CD4-positive, alpha-beta T cell treated with Interleukin-10 for 1 hour (primary cell): ENCODE results near the gene HAS3.

Experiments used
- DNase-seq: peaks from one replicate; pipeline ENCODE4 v3.0.0-alpha.2; 2020

The HAS3 gene

GRCh38 chr16:69089091-69089910 lies 16.2 kb upstream of the HAS3 start:
- no peak for DNase-seq

- no peak for DNase-seq
Observed at GRCh38 chr16:69093974-69094373, 11.5 kb upstream of the HAS3 start.

- DNase-seq = no peak
Observed at GRCh38 chr16:69094501-69094900, 11.0 kb upstream of the HAS3 start.

- no peak for DNase-seq
Observed at GRCh38 chr16:69095193-69095592, 10.3 kb upstream of the HAS3 start.

GRCh38 chr16:69100071-69100691 lies 5.3 kb upstream of the HAS3 start:
- DNase-seq = no peak

GRCh38 chr16:69106491-69107315 lies 1.2 kb downstream of the HAS3 start:
- no peak for DNase-seq

GRCh38 chr16:69107316-69107962 lies 2.0 kb downstream of the HAS3 start:
- DNase-seq = no peak

GRCh38 chr16:69108064-69108904 lies 2.8 kb downstream of the HAS3 start:
- no peak for DNase-seq

GRCh38 chr16:69108905-69109252 lies 3.4 kb downstream of the HAS3 start:
- DNase-seq = no peak

- no peak for DNase-seq
Observed at GRCh38 chr16:69109486-69110270, 4.2 kb downstream of the HAS3 start.

- no peak for DNase-seq
Observed at GRCh38 chr16:69110406-69110805, 5.0 kb downstream of the HAS3 start.

- DNase-seq = no peak
Observed at GRCh38 chr16:69111216-69111875, 5.9 kb downstream of the HAS3 start.

- DNase-seq = no peak
Observed at GRCh38 chr16:69111876-69112230, 6.4 kb downstream of the HAS3 start.

GRCh38 chr16:69112285-69113129 lies 7.1 kb downstream of the HAS3 start:
- peak; percentile 38 for DNase-seq

- DNase-seq = no peak
Observed at GRCh38 chr16:69113216-69113615, 7.8 kb downstream of the HAS3 start.

- no peak for DNase-seq
Observed at GRCh38 chr16:69114346-69114975, 9.0 kb downstream of the HAS3 start.

- no peak for DNase-seq
Observed at GRCh38 chr16:69114976-69115355, 9.5 kb downstream of the HAS3 start.

GRCh38 chr16:69115361-69115760 lies 9.9 kb downstream of the HAS3 start:
- no peak for DNase-seq

GRCh38 chr16:69115837-69116236 lies 10.4 kb downstream of the HAS3 start:
- no peak for DNase-seq
